ENCODE results near the gene TRIM28.
A peak's percentile ranks its signal among the peaks of the same experiment; 100 is the strongest.

TRIM28 gene

GRCh38 chr19:58516964-58517833 lies 26.7 kb upstream of the TRIM28 start:
- Histone ChIP-seq H3K36me3 (ENCODE audit: insufficient read depth, low read length) (peaks cover 14% of the 10 kb centered on the region; the same call in 1 of the 2 replicates), H3K9me3 (ENCODE audit: low read depth, low read length) (no peaks in the 10 kb centered on the region), H3K9ac (ENCODE audit: insufficient read length) (no peak overlapping the region), H3K4me3 (no peak overlapping the region), H3K27ac (no peak overlapping the region)
- no peak for DNase-seq (ENCODE audit: low read depth, low spot score)
- TF ChIP-seq FOXP2 (optimal IDR thresholded peaks at IDR 0.05; ENCODE audit: control extremely low read depth, extremely low read length, insufficient read depth): no peak
- no peak for TF ChIP-seq EZH2 (IDR thresholded peaks at IDR 0.05)
- TF ChIP-seq POLR2AphosphoS5 (IDR thresholded peaks at IDR 0.05; ENCODE audit: borderline replicate concordance, low read depth, low read length): no peak

GRCh38 chr19:58518256-58519086 lies 25.4 kb upstream of the TRIM28 start:
- Histone ChIP-seq H3K36me3 (ENCODE audit: insufficient read depth, low read length) (peaks cover 14% of the 10 kb centered on the region; the same call in 1 of the 2 replicates), H3K27ac (peak overlapping the region; percentile 95), H3K9me3 (ENCODE audit: low read depth, low read length) (no peaks in the 10 kb centered on the region), H3K9ac (ENCODE audit: insufficient read length) (peak overlapping the region; percentile 97), H3K4me3 (peak overlapping the region; percentile 97)
- no peak for DNase-seq (ENCODE audit: low read depth, low spot score)
- TF ChIP-seq EZH2 (IDR thresholded peaks at IDR 0.05) (no peak), FOXP2 (optimal IDR thresholded peaks at IDR 0.05; ENCODE audit: control extremely low read depth, extremely low read length, insufficient read depth) (no peak), POLR2AphosphoS5 (IDR thresholded peaks at IDR 0.05; ENCODE audit: borderline replicate concordance, low read depth, low read length) (no peak; the same call in 1 of the 2 replicates)

- no peaks in the 10 kb centered on the region for H3K9me3 ChIP-seq (ENCODE audit: low read depth, low read length)
- H3K9ac ChIP-seq (ENCODE audit: insufficient read length): peak overlapping the region; percentile 97
- peak overlapping the region; percentile 97 for H3K4me3 ChIP-seq
- H3K36me3 ChIP-seq (ENCODE audit: insufficient read depth, low read length): peaks cover 14% of the 10 kb centered on the region; the same call in 1 of the 2 replicates
- no peak for DNase-seq (ENCODE audit: low read depth, low spot score)
- H3K27ac ChIP-seq: peak overlapping the region; percentile 95
- TF ChIP-seq FOXP2 (optimal IDR thresholded peaks at IDR 0.05; ENCODE audit: control extremely low read depth, extremely low read length, insufficient read depth) (no peak), EZH2 (IDR thresholded peaks at IDR 0.05) (no peak), POLR2AphosphoS5 (IDR thresholded peaks at IDR 0.05; ENCODE audit: borderline replicate concordance, low read depth, low read length) (peak; percentile 35; the same call in 1 of the 2 replicates)
Observed at GRCh38 chr19:58519087-58519354, 24.8 kb upstream of the TRIM28 start.

GRCh38 chr19:58519355-58520256 lies 24.3 kb upstream of the TRIM28 start, which contains the start of gene ZBTB45:
TSS of gene ZBTB45 (minus strand) at chr19:58519810. CDS start at chr19:58517673, 2,137 bp downstream.
- peak within 1 kb of the TSS; percentile 95 for H3K27ac ChIP-seq
- TF ChIP-seq EZH2 (IDR thresholded peaks at IDR 0.05) (no peak), FOXP2 (optimal IDR thresholded peaks at IDR 0.05; ENCODE audit: control extremely low read depth, extremely low read length, insufficient read depth) (peak; percentile 83), POLR2AphosphoS5 (IDR thresholded peaks at IDR 0.05; ENCODE audit: borderline replicate concordance, low read depth, low read length) (peak; percentile 84)
- H3K36me3 ChIP-seq (ENCODE audit: insufficient read depth, low read length): peaks cover 14% of the 10 kb centered on the region; the same call in 1 of the 2 replicates
- H3K9me3 ChIP-seq (ENCODE audit: low read depth, low read length): no peaks in the 10 kb centered on the region
- DNase-seq (ENCODE audit: low read depth, low spot score): peak; percentile 93
- H3K4me3 ChIP-seq: peak within 1 kb of the TSS; percentile 97
- peak within 1 kb of the TSS; percentile 97 for H3K9ac ChIP-seq (ENCODE audit: insufficient read length)

GRCh38 chr19:58520257-58520599 lies 23.6 kb upstream of the TRIM28 start:
- peak overlapping the region; percentile 97 for H3K9ac ChIP-seq (ENCODE audit: insufficient read length)
- no peak for DNase-seq (ENCODE audit: low read depth, low spot score)
- H3K36me3 ChIP-seq (ENCODE audit: insufficient read depth, low read length): peaks cover 14% of the 10 kb centered on the region; the same call in 1 of the 2 replicates
- no peak for TF ChIP-seq POLR2AphosphoS5 (IDR thresholded peaks at IDR 0.05; ENCODE audit: borderline replicate concordance, low read depth, low read length)
- no peak for TF ChIP-seq EZH2 (IDR thresholded peaks at IDR 0.05)
- no peak for TF ChIP-seq FOXP2 (optimal IDR thresholded peaks at IDR 0.05; ENCODE audit: control extremely low read depth, extremely low read length, insufficient read depth)
- no peaks in the 10 kb centered on the region for H3K9me3 ChIP-seq (ENCODE audit: low read depth, low read length)
- H3K27ac ChIP-seq: peak overlapping the region; percentile 95
- peak overlapping the region; percentile 97 for H3K4me3 ChIP-seq

- Histone ChIP-seq H3K4me3 (no peak overlapping the region), H3K9ac (ENCODE audit: insufficient read length) (no peak overlapping the region), H3K36me3 (ENCODE audit: insufficient read depth, low read length) (peaks cover 4% of the 10 kb centered on the region; the same call in 1 of the 2 replicates), H3K27ac (peak overlapping the region; percentile 17; the same call in 1 of the 2 replicates), H3K9me3 (ENCODE audit: low read depth, low read length) (no peaks in the 10 kb centered on the region)
- no peak for TF ChIP-seq FOXP2 (optimal IDR thresholded peaks at IDR 0.05; ENCODE audit: control extremely low read depth, extremely low read length, insufficient read depth)
- no peak for TF ChIP-seq POLR2AphosphoS5 (IDR thresholded peaks at IDR 0.05; ENCODE audit: borderline replicate concordance, low read depth, low read length)
- TF ChIP-seq EZH2 (IDR thresholded peaks at IDR 0.05): no peak
- no peak for DNase-seq (ENCODE audit: low read depth, low spot score)
Observed at GRCh38 chr19:58521651-58522050, 22.2 kb upstream of the TRIM28 start.

- DNase-seq (ENCODE audit: low read depth, low spot score): no peak
- Histone ChIP-seq H3K36me3 (ENCODE audit: insufficient read depth, low read length) (no peaks in the 10 kb centered on the region), H3K27ac (no peak overlapping the region), H3K9ac (ENCODE audit: insufficient read length) (no peak overlapping the region), H3K9me3 (ENCODE audit: low read depth, low read length) (no peaks in the 10 kb centered on the region), H3K4me3 (no peak overlapping the region)
- no peak for TF ChIP-seq EZH2 (IDR thresholded peaks at IDR 0.05)
- TF ChIP-seq FOXP2 (optimal IDR thresholded peaks at IDR 0.05; ENCODE audit: control extremely low read depth, extremely low read length, insufficient read depth): no peak
- no peak for TF ChIP-seq POLR2AphosphoS5 (IDR thresholded peaks at IDR 0.05; ENCODE audit: borderline replicate concordance, low read depth, low read length)
Observed at GRCh38 chr19:58522709-58523108, 21.2 kb upstream of the TRIM28 start.
